Measurements from ENCODE around the gene CUL4B. TPM values are rescaled to one million over a fixed set of nuclear protein-coding genes. Genes with fewer than 3 reads are reported as not detected.

The CUL4B gene
- 41.8 and 44.7 TPM in 2 replicates for total RNA-seq (2021)
- percentile 66 among the genes with signal in this experiment for Bru-seq, nascent RNA
- BruChase-seq, experiment 1, labeled RNA remaining after a 2-hour chase, result percentile 70 among the genes with signal in this experiment
- percentile 86 among the genes with signal in this experiment for BruChase-seq, experiment 2, labeled RNA remaining after a 6-hour chase
- long read RNA-seq, full-length matches to known transcripts, result 46 of 57 reads
- long read RNA-seq, partial matches to known transcripts, result 2 of 57 reads
- long read RNA-seq, other reads (novel, unspliced or antisense), result 9 of 57 reads

DNA sequence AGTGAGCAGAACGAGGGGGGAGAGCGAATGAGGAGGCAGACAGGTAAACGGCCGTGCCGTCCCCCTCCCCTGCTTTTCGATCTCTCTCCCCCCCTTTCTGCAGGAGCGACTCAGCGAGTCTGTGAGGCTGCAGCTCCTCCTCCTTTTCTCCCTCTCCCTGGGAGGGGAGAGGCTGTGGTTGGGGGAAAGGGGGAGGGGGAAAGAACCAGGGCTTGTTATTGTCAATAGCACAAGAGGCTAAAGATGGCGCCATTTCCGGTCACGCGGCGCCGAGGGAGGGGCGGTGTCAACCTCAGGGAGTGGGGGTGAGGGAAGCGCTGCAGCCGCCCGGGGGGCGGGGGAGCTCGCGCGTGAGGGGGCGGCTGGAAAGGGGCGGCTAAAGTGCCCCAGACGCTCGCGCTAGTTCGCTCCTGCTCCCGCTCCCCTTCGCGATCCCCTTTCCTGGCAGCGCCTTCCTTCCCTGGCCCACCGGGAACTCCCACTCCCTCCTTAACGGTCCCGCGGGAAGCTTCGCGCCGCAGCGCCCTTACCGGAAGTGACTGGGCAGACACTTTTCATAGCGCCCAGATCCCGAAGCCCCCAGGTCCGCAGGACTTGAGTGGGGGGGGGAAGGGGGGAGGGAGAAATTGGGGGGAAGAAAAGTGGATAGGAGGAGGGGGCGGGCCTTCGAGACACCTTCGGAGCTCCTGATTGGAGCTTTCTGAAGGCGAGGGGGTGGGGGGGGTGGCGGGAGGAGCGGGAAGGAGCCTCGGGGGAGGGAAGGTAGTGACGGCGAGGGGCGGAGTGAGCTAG lies at the start of gene CUL4B:
Gene CUL4B, minus strand, starts transcription at position 121 of the 792 bp plus-strand sequence. CDS start 324 bp downstream, outside the sequence.
- H3K4me1 ChIP-seq (ENCODE audit: insufficient read depth, low read length, poor library complexity, severe bottlenecking), result peaks cover 5% of the 10 kb centered on the region
- ChIA-PET CTCF (no interaction called here), POLR2A (ENCODE audit: low non-redundant PET) (interaction anchor here (0.5 to 1.6 kb wide), 5 partner anchors 32 to 770 kb away, joined by 3 to 25 read pairs (median 3); partner anchors contain the start of genes MCTS1 and RPL39)
- intact Hi-C loops (cut with micrococcal nuclease; ENCODE audit: unreplicated experiment), result loop anchor here (5.0 kb wide), 1 partner anchor 41 kb away; the partner anchor contains the start of gene MCTS1
- peak within 1 kb of the TSS; percentile 98 for H3K27ac ChIP-seq (ENCODE audit: low read depth, low read length, poor library complexity, severe bottlenecking)
- H3K9me3 ChIP-seq (ENCODE audit: low read depth, low read length, poor library complexity, severe bottlenecking), result no peaks in the 10 kb centered on the region
- BruUV-seq (replicated peaks), result no TSS peak
- peak within 1 kb of the TSS; percentile 67 for H3K4me3 ChIP-seq (ENCODE audit: low read depth, low read length, poor library complexity, severe bottlenecking)
- no peaks in the 10 kb centered on the region for H3K36me3 ChIP-seq (ENCODE audit: insufficient read depth, low read length, poor library complexity, severe bottlenecking)
- no peak for TF ChIP-seq EZH2 (IDR thresholded peaks at IDR 0.05; ENCODE audit: borderline replicate concordance, low read depth, low read length, poor library complexity, severe bottlenecking)
- TF ChIP-seq, protein P1, sequence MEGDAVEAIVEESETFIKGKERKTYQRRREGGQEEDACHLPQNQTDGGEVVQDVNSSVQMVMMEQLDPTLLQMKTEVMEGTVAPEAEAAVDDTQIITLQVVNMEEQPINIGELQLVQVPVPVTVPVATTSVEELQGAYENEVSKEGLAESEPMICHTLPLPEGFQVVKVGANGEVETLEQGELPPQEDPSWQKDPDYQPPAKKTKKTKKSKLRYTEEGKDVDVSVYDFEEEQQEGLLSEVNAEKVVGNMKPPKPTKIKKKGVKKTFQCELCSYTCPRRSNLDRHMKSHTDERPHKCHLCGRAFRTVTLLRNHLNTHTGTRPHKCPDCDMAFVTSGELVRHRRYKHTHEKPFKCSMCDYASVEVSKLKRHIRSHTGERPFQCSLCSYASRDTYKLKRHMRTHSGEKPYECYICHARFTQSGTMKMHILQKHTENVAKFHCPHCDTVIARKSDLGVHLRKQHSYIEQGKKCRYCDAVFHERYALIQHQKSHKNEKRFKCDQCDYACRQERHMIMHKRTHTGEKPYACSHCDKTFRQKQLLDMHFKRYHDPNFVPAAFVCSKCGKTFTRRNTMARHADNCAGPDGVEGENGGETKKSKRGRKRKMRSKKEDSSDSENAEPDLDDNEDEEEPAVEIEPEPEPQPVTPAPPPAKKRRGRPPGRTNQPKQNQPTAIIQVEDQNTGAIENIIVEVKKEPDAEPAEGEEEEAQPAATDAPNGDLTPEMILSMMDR (conservative IDR thresholded peaks at IDR 0.05; ENCODE audit: low read depth, low read length), result no peak
- peak; percentile 95 for DNase-seq (ENCODE audit: low spot score)
- no peaks in the 10 kb centered on the region for H3K27me3 ChIP-seq (replicated peaks; ENCODE audit: insufficient read depth, low read depth, low read length, poor library complexity)

- Histone ChIP-seq H3K36me3 (ENCODE audit: insufficient read depth, low read length, poor library complexity, severe bottlenecking) (no peaks in the 10 kb centered on the region), H3K4me1 (ENCODE audit: insufficient read depth, low read length, poor library complexity, severe bottlenecking) (no peaks in the 10 kb centered on the region), H3K9me3 (ENCODE audit: low read depth, low read length, poor library complexity, severe bottlenecking) (no peaks in the 10 kb centered on the region), H3K4me3 (ENCODE audit: low read depth, low read length, poor library complexity, severe bottlenecking) (peak overlapping the region; percentile 64), H3K27ac (ENCODE audit: low read depth, low read length, poor library complexity, severe bottlenecking) (peak overlapping the region; percentile 88), H3K27me3 (replicated peaks; ENCODE audit: insufficient read depth, low read depth, low read length, poor library complexity) (no peaks in the 10 kb centered on the region)
- ChIA-PET CTCF (no interaction called here), POLR2A (ENCODE audit: low non-redundant PET) (interaction anchor here (1.7 kb wide), 1 partner anchor 43 kb away, joined by 25 read pairs; the partner anchor contains the start of gene CUL4B)
- BruUV-seq (replicated peaks), result TSS peak; percentile 70
- intact Hi-C loops (cut with micrococcal nuclease; ENCODE audit: unreplicated experiment), result loop anchor here (5.0 kb wide), 1 partner anchor 42 kb away; the partner anchor contains the start of gene CUL4B
- TF ChIP-seq, protein P1 (conservative IDR thresholded peaks at IDR 0.05; ENCODE audit: low read depth, low read length), result no peak
- TF ChIP-seq EZH2 (IDR thresholded peaks at IDR 0.05; ENCODE audit: borderline replicate concordance, low read depth, low read length, poor library complexity, severe bottlenecking), result no peak
- peak; percentile 40 for DNase-seq (ENCODE audit: low spot score)
Measured at GRCh38 chrX:120604361-120604782, 43.6 kb upstream of the CUL4B start.

DNA sequence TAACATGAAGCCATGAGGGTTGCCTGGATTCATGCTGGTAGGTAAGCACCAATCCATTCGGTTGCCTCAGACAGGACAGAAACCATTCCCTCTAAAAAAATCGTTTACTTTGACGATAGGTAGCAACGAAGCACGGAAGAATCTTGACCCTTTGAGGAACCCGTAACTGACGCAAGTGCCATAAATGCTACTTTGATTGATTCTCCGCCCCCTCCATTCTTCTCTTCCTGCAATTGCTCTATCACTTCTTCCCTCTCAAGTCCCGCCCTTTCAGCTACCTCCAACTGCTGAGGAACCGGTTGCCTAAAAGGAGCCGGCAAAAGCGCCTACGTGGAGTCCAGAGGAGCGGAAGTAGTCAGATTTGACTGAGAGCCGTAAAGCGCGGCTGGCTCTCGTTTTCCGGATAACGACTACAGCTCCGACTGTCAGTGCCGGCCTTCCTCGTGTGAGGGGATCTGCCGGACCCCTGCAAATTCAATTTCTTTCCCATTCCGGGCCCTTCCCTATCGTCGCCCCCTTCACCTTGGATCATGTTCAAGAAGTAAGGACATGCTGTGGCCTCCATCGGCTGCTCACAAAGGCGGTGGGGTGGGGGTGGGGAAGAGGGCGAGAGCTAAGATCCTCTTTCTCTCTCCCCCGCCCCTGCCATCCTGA lies 43.1 kb upstream of the CUL4B start, which contains the start of gene MCTS1:
Gene MCTS1, plus strand, starts transcription at position 395 of the 654 bp plus-strand sequence. Its CDS starts 136 bp downstream, at position 531.
- Histone ChIP-seq H3K36me3 (ENCODE audit: insufficient read depth, low read length, poor library complexity, severe bottlenecking) (no peaks in the 10 kb centered on the region), H3K4me3 (ENCODE audit: low read depth, low read length, poor library complexity, severe bottlenecking) (peak within 1 kb of the TSS; percentile 64), H3K9me3 (ENCODE audit: low read depth, low read length, poor library complexity, severe bottlenecking) (no peaks in the 10 kb centered on the region), H3K27ac (ENCODE audit: low read depth, low read length, poor library complexity, severe bottlenecking) (peak within 1 kb of the TSS; percentile 88), H3K27me3 (replicated peaks; ENCODE audit: insufficient read depth, low read depth, low read length, poor library complexity) (no peaks in the 10 kb centered on the region), H3K4me1 (ENCODE audit: insufficient read depth, low read length, poor library complexity, severe bottlenecking) (no peaks in the 10 kb centered on the region)
- CTCF ChIA-PET, result no interaction called here
- intact Hi-C loops (cut with micrococcal nuclease; ENCODE audit: unreplicated experiment), result loop anchor here (5.0 kb wide), 1 partner anchor 42 kb away; the partner anchor contains the start of gene CUL4B
- no TSS peak for BruUV-seq (replicated peaks)
- DNase-seq (ENCODE audit: low spot score), result peak; percentile 96
- TF ChIP-seq, protein P1 (conservative IDR thresholded peaks at IDR 0.05; ENCODE audit: low read depth, low read length), result no peak
- TF ChIP-seq EZH2 (IDR thresholded peaks at IDR 0.05; ENCODE audit: borderline replicate concordance, low read depth, low read length, poor library complexity, severe bottlenecking), result no peak
- POLR2A ChIA-PET (ENCODE audit: low non-redundant PET), result interaction anchor here (1.7 kb wide), 1 partner anchor 43 kb away, joined by 25 read pairs; the partner anchor contains the start of gene CUL4B
